Erythroblast (primary cell): ENCODE results near the gene C11orf71.

Source experiments
- GATA1 ChIP-seq: IDR thresholded peaks from 2 replicates; pipeline ENCODE4 v1.6.1; 2011; ENCODE audit warnings: low read depth, mild to moderate bottlenecking, control low read depth, low read length, moderate library complexity
- POLR2A ChIP-seq: IDR thresholded peaks from 2 replicates; pipeline ENCODE4 v1.6.1; 2011; ENCODE audit warnings: mild to moderate bottlenecking, low read length

DNA sequence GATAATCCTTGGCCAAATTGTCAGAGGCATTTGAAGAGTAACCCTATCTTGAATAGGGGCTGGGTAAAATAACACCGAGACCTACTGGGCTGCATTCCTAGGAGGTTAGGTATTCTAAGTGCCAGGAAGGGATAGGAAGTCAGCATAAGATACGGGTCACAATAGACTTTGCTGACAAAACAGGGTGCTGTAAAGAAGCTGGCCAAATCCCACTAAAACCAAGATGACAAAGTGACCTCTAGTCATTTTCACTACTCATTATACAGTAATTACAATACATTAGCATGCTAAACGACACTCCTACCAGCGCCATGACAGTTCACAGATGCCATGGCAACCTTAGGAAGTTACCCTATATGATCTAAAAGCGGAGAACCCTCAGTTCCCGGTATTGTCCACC is 38.0 kb upstream of the C11orf71 start:
- no peak for TF ChIP-seq POLR2A
- no peak for TF ChIP-seq GATA1
